ES-I3 (cell line): ENCODE results near the gene GTPBP1.

ENCODE experiments used
- H3K36me3 ChIP-seq: 2 replicates; pipeline ENCODE4 v1.6.1; 2013; ENCODE audit warnings: mild to moderate bottlenecking, low read length, control low read depth, moderate library complexity; ENCODE audit not compliant: insufficient read depth
- H3K4me1 ChIP-seq: 2 replicates; pipeline ENCODE4 v1.6.1; 2013; ENCODE audit warnings: mild to moderate bottlenecking, control low read depth, low read length; ENCODE audit not compliant: insufficient read depth
- H3K9ac ChIP-seq: 2 replicates; pipeline ENCODE4 v1.6.1; 2013; ENCODE audit warnings: low read depth, mild to moderate bottlenecking, low read length, moderate library complexity
- H3K9me3 ChIP-seq: 2 replicates; pipeline ENCODE4 v1.6.1; 2013; ENCODE audit warnings: mild to moderate bottlenecking, low read length, moderate library complexity; ENCODE audit not compliant: control insufficient read depth, insufficient read depth

Gene GTPBP1

GRCh38 chr22:38725900-38726655 is 20.3 kb downstream of the GTPBP1 start:
- Histone ChIP-seq H3K9ac (no peak overlapping the region), H3K36me3 (peaks cover 45% of the 10 kb centered on the region), H3K4me1 (no peaks in the 10 kb centered on the region), H3K9me3 (no peaks in the 10 kb centered on the region)

DNA sequence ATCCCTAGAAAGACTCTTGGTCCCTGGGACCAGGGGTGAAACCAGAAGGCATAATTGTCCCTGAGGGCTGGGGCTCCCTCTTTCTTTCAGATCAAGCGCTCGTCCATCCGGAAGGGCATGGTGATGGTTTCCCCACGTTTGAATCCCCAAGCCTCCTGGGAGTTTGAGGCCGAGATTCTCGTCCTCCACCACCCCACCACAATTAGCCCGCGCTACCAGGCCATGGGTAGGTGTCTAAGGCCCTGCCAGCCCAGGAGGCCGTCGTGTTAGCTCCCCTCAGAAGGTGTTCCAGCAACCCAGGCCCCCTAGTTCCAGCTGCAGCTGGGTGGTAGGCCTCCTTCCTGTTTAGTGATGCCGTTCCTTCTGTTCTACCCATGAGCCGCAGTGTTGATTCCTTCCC is 21.4 kb downstream of the GTPBP1 start:
- Histone ChIP-seq H3K36me3 (peaks cover 39% of the 10 kb centered on the region), H3K9ac (no peak overlapping the region), H3K4me1 (no peaks in the 10 kb centered on the region), H3K9me3 (no peaks in the 10 kb centered on the region)

GRCh38 chr22:38727530-38728451 is 22.0 kb downstream of the GTPBP1 start:
- no peaks in the 10 kb centered on the region for H3K4me1 ChIP-seq
- H3K9ac ChIP-seq = no peak overlapping the region
- H3K9me3 ChIP-seq = no peaks in the 10 kb centered on the region
- peaks cover 39% of the 10 kb centered on the region for H3K36me3 ChIP-seq

GRCh38 chr22:38728871-38729796 is 23.4 kb downstream of the GTPBP1 start:
- H3K4me1 ChIP-seq = no peaks in the 10 kb centered on the region
- H3K9ac ChIP-seq = no peak overlapping the region
- peaks cover 29% of the 10 kb centered on the region for H3K36me3 ChIP-seq
- H3K9me3 ChIP-seq = no peaks in the 10 kb centered on the region

DNA sequence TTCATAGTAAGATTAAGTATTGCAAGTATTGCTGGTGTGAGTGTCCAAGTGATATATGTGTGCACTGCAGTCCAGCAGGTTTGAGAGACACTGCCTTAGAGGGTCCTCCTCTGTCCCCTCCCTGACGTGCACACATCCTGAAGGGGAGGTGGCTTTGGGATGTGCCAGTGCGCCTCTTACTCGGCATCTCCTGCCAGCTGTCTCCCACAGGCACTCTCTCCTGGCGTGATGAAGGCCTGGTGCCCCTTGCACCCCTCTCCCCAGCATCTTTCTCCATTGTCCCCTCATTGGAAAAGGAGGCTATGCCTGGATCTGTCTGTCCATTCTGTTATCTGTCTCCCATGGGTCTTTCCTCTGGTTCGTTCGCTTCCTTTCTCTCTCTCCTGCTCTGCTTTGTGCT is 24.2 kb downstream of the GTPBP1 start:
- H3K9me3 ChIP-seq = no peaks in the 10 kb centered on the region
- H3K9ac ChIP-seq = no peak overlapping the region
- no peaks in the 10 kb centered on the region for H3K4me1 ChIP-seq
- peaks cover 23% of the 10 kb centered on the region for H3K36me3 ChIP-seq

DNA sequence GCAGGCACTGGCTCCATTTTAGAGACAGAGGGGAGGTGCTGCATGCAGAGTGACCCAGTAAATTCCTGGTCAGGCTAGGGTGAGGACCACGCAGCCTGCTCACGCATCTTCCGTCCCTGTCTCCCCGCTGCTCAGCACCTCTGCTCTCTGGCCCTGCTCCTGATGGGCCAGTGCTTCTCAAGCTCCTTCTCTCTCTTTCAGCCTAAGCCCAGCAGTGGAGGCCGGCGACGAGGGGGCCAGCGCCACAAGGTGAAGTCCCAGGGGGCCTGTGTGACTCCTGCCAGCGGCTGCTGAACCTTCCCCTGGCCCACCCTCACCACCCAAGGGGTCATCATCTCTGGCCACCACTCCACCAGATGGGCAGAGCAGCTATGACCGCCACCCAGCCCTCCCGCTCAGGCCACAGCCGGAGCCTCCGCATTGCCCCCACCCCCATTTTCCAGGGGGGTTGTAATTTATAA is 24.7 kb downstream of the GTPBP1 start:
- Histone ChIP-seq H3K4me1 (no peaks in the 10 kb centered on the region), H3K36me3 (peaks cover 19% of the 10 kb centered on the region), H3K9me3 (no peaks in the 10 kb centered on the region), H3K9ac (no peak overlapping the region)

GRCh38 chr22:38731703-38732161 is 26.0 kb downstream of the GTPBP1 start:
- no peak overlapping the region for H3K9ac ChIP-seq
- peaks cover 13% of the 10 kb centered on the region for H3K36me3 ChIP-seq
- H3K4me1 ChIP-seq = no peaks in the 10 kb centered on the region
- H3K9me3 ChIP-seq = no peaks in the 10 kb centered on the region

DNA sequence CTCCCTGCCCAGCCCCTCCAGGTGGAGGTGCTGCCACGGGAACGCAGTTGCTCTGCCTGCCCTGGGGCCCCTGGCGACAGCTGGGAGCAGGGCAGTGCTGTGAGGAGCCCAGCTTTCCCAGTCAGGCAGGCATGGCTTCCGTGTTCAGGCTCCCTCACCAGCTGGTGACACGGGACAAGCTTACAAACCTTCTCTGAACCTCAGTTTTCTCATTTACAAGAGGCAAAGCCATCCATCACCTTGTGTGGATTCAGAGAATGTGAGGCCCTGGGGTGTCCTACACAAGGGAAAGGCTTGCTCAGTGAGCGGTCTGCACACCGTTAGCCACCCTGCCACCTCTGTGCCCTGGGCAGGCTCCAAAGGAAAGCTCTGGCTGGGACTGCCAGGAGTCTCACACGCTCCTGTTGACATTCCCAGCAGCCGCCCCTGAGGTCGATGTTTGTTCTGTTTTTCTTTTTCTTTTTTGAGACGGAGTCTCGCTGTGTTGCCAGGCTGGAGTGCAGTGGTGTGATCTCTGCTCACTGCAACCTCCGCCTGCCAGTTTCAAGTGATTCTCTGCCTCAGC is 26.6 kb downstream of the GTPBP1 start:
- Histone ChIP-seq H3K9ac (no peak overlapping the region), H3K36me3 (peaks cover 15% of the 10 kb centered on the region), H3K9me3 (no peaks in the 10 kb centered on the region), H3K4me1 (no peaks in the 10 kb centered on the region)

DNA sequence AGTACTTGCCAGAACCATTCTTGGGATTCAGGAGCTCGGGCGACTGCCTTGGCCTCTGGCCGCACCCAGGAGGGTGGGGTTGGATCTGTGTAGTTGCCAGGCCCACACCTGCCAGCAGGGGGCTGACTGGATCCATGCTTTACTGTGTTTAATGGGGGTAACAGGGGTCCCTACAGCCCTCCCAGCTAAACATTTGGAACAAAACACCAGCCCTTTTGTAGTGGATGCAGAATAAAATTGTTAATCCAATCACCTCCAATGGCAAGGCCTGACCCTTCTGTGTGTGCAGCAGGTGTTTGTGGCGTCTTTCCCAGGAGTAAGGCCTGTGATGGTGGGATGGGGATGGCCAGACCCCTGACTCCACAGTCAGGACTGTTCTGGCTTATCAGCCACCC is 27.6 kb downstream of the GTPBP1 start:
- H3K36me3 ChIP-seq = peaks cover 10% of the 10 kb centered on the region
- no peaks in the 10 kb centered on the region for H3K4me1 ChIP-seq
- no peaks in the 10 kb centered on the region for H3K9me3 ChIP-seq
- H3K9ac ChIP-seq = no peak overlapping the region

DNA sequence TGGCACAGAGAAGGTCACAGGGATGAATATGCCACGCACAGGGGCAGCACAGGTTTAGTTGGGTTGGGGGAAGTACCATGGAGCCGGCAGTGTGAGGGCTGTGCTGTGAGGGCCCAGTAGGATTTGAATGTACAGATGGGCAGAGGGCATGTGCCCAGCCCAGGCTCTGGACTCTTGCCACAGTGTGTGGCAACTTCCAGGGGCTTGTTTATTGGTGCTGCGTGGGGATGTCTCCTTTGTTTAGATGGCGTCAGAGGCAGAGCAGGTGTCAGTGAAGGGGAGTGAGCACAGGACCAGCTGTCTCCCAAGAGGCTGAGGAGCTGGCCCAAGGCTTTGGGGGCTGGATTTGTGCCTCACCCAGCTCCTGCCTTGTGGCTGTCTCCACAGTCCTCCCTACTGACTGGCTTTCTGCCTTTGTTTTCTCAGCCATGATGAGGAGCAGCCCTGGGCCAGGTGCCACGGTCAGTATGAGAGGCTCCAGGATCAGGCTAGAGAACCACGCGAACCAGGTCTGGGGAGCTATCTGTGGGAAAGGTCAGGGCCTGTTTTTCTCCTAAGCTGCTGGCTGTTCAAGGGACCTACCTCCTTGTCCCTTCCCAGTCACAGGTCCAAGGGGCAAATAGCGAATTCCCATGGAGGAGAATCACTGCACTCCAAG is 28.1 kb downstream of the GTPBP1 start:
- no peaks in the 10 kb centered on the region for H3K4me1 ChIP-seq
- H3K9me3 ChIP-seq = no peaks in the 10 kb centered on the region
- H3K9ac ChIP-seq = no peak overlapping the region
- H3K36me3 ChIP-seq = peaks cover 10% of the 10 kb centered on the region

DNA sequence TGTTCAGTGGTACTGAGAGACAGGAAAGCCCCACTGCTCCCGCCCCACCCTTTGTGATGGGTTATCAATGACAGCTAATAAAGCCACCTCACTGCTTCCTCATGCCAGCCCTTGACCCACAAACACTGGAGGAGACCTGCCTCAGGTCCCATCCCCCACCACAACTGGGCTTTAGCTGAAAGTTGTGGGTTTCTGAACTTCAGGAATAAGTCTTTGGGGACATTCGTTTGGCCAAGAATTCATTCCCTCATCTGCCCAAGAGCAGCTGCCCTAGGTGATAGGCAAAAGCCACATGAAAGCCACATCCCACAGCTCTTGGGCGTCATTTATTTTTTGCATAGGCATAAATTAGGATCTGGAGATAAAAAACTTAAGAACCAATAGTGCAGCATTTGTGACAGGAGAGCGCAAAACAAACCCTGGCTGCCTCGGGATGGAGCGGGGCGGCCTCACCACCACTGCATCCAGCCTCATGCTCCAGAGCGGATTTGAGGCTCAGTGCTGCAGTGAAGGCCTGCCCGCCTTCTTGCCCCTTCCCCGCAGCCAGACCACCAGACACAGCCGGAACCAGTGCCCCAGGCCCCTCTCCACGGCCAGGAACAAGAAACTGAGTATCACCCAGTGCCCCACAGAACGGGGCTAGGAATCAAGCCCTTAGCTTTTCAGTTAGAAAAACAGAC is 28.8 kb downstream of the GTPBP1 start:
- Histone ChIP-seq H3K9me3 (no peaks in the 10 kb centered on the region), H3K9ac (no peak overlapping the region), H3K4me1 (no peaks in the 10 kb centered on the region), H3K36me3 (peaks cover 10% of the 10 kb centered on the region)

DNA sequence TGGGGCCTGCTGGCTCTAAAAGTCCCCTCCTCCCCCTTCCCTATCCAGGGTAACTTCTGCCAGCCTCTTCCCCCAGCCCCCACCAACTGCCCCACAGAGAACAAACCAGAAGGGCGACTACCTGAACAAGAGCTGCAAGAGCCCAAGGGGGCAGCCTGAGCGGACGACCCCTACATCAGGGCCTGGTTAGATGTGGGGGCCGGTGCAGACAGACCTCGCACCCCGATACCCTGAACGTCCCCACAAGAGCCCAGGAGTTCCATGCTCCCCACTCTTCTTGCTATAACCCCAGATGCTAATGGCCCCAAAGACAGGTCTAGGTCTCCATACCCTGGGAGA is 29.4 kb downstream of the GTPBP1 start:
- Histone ChIP-seq H3K4me1 (no peaks in the 10 kb centered on the region), H3K9me3 (no peaks in the 10 kb centered on the region), H3K9ac (no peak overlapping the region), H3K36me3 (peaks cover 7% of the 10 kb centered on the region)
